Liver (tissue), 9 donors: ENCODE measurements around the gene SH3PXD2A. TPM values are rescaled to one million over a fixed set of nuclear protein-coding genes. Genes with fewer than 3 reads are reported as not detected.

Experiments used
- DNase-seq: peaks from one replicate; pipeline ENCODE4 v3.0.0-alpha.2; 2017; ENCODE audit warnings: low spot score
- H3K27ac ChIP-seq, 2 donors: one replicate each; pipeline ENCODE4 v1.7.0; 2013; ENCODE audit warnings: inconsistent platforms in 2 of 2, low read length in 2 of 2, control low read depth in 1 of 2, low read depth in 1 of 2, mild to moderate bottlenecking in 1 of 2
- H3K27me3 ChIP-seq, 4 donors: one replicate each; pipeline versions ENCODE4 v1.6.1 to v1.7.0; 2013; ENCODE audit warnings: low read length in 3 of 4, inconsistent platforms in 1 of 4, mild to moderate bottlenecking in 1 of 4, moderate library complexity in 1 of 4; ENCODE audit not compliant: control insufficient read depth in 4 of 4, insufficient read depth in 4 of 4
- H3K36me3 ChIP-seq, 4 donors: one replicate each; pipeline versions ENCODE4 v1.6.1 to v1.7.0; 2013; ENCODE audit warnings: low read length in 3 of 4, mild to moderate bottlenecking in 3 of 4, low read depth in 1 of 4, moderate library complexity in 1 of 4; ENCODE audit not compliant: control insufficient read depth in 4 of 4, insufficient read depth in 3 of 4
- H3K4me1 ChIP-seq, 4 donors: one replicate each; pipeline versions ENCODE4 v1.6.1 to v1.7.0; 2013; ENCODE audit warnings: low read length in 3 of 4, mild to moderate bottlenecking in 3 of 4, moderate library complexity in 1 of 4; ENCODE audit not compliant: control insufficient read depth in 4 of 4, insufficient read depth in 4 of 4
- H3K4me3 ChIP-seq, 3 donors: one replicate each; pipeline versions ENCODE4 v1.6.1 to v1.7.0; 2013; ENCODE audit warnings: low read length in 3 of 3, control low read depth in 1 of 3, low read depth in 1 of 3, mild to moderate bottlenecking in 1 of 3
- H3K9ac ChIP-seq, 2 donors: one replicate each; pipeline ENCODE4 v1.7.0; 2013; ENCODE audit warnings: low read length in 2 of 2, mild to moderate bottlenecking in 2 of 2, moderate library complexity in 2 of 2, control low read depth in 1 of 2, low read depth in 1 of 2
- H3K9me3 ChIP-seq, 4 donors: one replicate each; pipeline versions ENCODE4 v1.6.1 to v1.7.0; 2013; ENCODE audit warnings: low read length in 3 of 4; ENCODE audit not compliant: control insufficient read depth in 4 of 4
- FOXA1 ChIP-seq: IDR thresholded peaks from 2 replicates; pipeline ENCODE4 v1.6.1; 2016; ENCODE audit warnings: antibody characterized with exemption
- HNF4A ChIP-seq, 2 donors: conservative IDR thresholded peaks; 2 replicates each; pipeline ENCODE4 v1.6.1; 2016; ENCODE audit warnings: antibody characterized with exemption in 2 of 2, mild to moderate bottlenecking in 2 of 2
- HNF4G ChIP-seq: IDR thresholded peaks from 2 replicates; pipeline ENCODE4 v1.6.1; 2016; ENCODE audit warnings: antibody characterized with exemption
- JUND ChIP-seq, 2 donors: IDR thresholded peaks; 2 replicates each; pipeline ENCODE4 v1.6.1; 2016; ENCODE audit warnings: antibody characterized with exemption in 2 of 2
- RAD21 ChIP-seq, 2 donors: IDR thresholded peaks; 2 replicates each; pipeline ENCODE4 v1.6.1; 2016; ENCODE audit warnings: antibody characterized with exemption in 2 of 2, mild to moderate bottlenecking in 2 of 2
- RXRA ChIP-seq, 2 donors: IDR thresholded peaks; 2 replicates each; pipeline ENCODE4 v1.6.1; 2017 to 2018; ENCODE audit warnings: antibody characterized with exemption in 2 of 2, mild to moderate bottlenecking in 1 of 2
- SP1 ChIP-seq: IDR thresholded peaks from 2 replicates; pipeline ENCODE4 v1.6.1; 2018; ENCODE audit warnings: antibody characterized with exemption, mild to moderate bottlenecking
- TAF1 ChIP-seq: conservative IDR thresholded peaks from 2 replicates; pipeline ENCODE4 v1.6.1; 2016; ENCODE audit warnings: antibody characterized with exemption, mild to moderate bottlenecking
- WGBS: extraction: QIAGEN DNeasy Blood & Tissue Kit; methylation state at CpG from one replicate; pipeline ENCODE4 v1.1.7; 2013; 5-methylcytosine and 5-hydroxymethylcytosine counted together
- polyA plus RNA-seq, 2 donors: library from polyadenylated mRNA; stranded (reverse) in 1 of 2; unstranded in 1 of 2; fragments of 200-250 nt in 1 of 2; fragments of >200 nt in 1 of 2; fragmentation: Nextera tagmentation in 1 of 2; extraction: Ambion mirVana in 1 of 2; gene quantifications; one replicate each; pipeline versions ENCODE4 v1.2.1 to v1.2.3, GENCODE V29; 2013 to 2015
- total RNA-seq, 2 donors: library from RNA; depleted of rRNA; stranded (reverse); fragments of >200 nt; gene quantifications; one replicate each; pipeline ENCODE4 v1.2.3, GENCODE V29; 2014
- TF ChIP-seq, protein P1 (sequence below): IDR thresholded peaks from 2 replicates; pipeline ENCODE4 v1.6.1; 2016; ENCODE audit warnings: antibody characterized with exemption
- TF ChIP-seq, protein P2 (sequence below): IDR thresholded peaks from 2 replicates; pipeline ENCODE4 v1.6.1; 2016; ENCODE audit warnings: antibody characterized with exemption
- TF ChIP-seq, protein P3 (sequence below): IDR thresholded peaks from 2 replicates; pipeline ENCODE4 v1.6.1; 2016; ENCODE audit warnings: antibody characterized with exemption, mild to moderate bottlenecking
- donor health status: healthy.
- donor health status: healthy.
- donor health status: healthy.
- donor health status: healthy.
- donor health status: healthy.

SH3PXD2A gene
- total and polyA plus RNA-seq, 4 donors: 0.82 to 5.5 (median 3.9) TPM

DNA sequence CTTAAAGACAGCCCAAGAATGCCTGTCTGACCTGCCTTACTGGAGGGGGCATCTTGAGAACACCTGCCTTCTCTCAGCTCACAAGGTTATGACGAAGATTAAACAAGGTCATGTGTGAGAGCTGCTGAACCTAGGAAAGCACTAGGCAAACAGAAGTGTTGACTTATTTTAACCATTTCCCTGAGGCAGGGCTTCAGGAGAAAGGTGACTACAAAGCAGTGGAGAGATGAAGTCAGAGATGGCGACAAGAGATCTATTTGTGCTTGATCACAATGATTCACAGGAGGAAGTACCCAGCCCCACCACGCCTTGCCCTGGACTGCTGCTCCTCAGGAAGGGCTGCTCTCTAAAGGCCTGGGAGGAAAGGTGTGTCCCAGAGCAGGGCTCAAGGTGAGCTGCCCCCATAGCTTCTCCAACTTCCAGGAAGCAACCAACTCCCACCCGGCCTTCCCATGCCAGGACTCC is 34.9 kb upstream of the SH3PXD2A start:
- Histone ChIP-seq H3K4me3 (no peak overlapping the region), H3K9me3 (no peaks in the 10 kb centered on the region), H3K4me1 (peaks cover 2 to 25% (median 18%) of the 10 kb centered on the region in 4 donors), H3K36me3 (peaks cover 0 to 15% (median 10%) of the 10 kb centered on the region in 4 donors), H3K27me3 (no peaks in the 10 kb centered on the region), H3K27ac (no peak overlapping the region), H3K9ac (no peak overlapping the region)
- no peak for DNase-seq
- no peak for TF ChIP-seq HNF4A (conservative IDR thresholded peaks at IDR 0.05)
- TF ChIP-seq TAF1: no peak
- TF ChIP-seq JUND (IDR thresholded peaks at IDR 0.05): no peak
- TF ChIP-seq HNF4G: no peak
- TF ChIP-seq RXRA (IDR thresholded peaks at IDR 0.05): no peak
- TF ChIP-seq FOXA1: no peak
- TF ChIP-seq, protein P1, sequence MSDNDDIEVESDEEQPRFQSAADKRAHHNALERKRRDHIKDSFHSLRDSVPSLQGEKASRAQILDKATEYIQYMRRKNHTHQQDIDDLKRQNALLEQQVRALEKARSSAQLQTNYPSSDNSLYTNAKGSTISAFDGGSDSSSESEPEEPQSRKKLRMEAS: no peak
- TF ChIP-seq, protein P2, sequence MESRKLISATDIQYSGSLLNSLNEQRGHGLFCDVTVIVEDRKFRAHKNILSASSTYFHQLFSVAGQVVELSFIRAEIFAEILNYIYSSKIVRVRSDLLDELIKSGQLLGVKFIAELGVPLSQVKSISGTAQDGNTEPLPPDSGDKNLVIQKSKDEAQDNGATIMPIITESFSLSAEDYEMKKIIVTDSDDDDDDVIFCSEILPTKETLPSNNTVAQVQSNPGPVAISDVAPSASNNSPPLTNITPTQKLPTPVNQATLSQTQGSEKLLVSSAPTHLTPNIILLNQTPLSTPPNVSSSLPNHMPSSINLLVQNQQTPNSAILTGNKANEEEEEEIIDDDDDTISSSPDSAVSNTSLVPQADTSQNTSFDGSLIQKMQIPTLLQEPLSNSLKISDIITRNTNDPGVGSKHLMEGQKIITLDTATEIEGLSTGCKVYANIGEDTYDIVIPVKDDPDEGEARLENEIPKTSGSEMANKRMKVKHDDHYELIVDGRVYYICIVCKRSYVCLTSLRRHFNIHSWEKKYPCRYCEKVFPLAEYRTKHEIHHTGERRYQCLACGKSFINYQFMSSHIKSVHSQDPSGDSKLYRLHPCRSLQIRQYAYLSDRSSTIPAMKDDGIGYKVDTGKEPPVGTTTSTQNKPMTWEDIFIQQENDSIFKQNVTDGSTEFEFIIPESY: no peak
- WGBS: 62% methylated on average over 4 of the region's 4 CpGs

DNA sequence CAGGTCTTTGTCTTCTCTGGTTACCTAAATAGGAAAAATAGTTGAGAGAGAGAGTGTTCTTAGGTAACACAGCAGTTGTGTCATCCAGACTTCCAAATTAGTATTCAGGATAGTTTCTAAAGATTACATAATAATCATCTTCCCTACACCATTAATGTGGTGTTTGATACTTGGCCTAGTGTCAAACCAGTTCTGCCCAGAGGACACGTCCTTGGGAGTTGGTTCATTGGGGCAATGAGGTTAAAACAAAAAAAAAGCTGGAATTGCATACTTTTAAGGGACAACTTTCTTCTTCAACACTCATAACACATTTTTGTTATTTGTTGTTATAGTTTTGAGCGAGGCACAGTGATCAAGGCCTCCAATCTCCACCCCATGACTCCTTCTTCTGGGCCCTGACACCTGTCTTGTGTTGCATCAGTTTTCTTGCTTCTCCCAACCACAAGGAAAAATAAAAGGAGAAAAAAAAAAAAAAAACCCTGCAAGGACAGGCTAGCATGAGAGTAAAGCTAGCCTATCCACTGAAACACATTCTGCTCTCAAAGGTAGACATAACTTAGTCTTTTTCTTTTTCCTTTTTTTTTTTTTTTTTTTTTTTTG is 33.8 kb upstream of the SH3PXD2A start:
- DNase-seq: no peak
- Histone ChIP-seq H3K4me3 (no peak overlapping the region), H3K9me3 (no peaks in the 10 kb centered on the region), H3K9ac (no peak overlapping the region), H3K27me3 (no peaks in the 10 kb centered on the region), H3K36me3 (peaks cover 0 to 15% (median 10%) of the 10 kb centered on the region in 4 donors), H3K4me1 (peaks cover 2 to 25% (median 18%) of the 10 kb centered on the region in 4 donors), H3K27ac (no peak overlapping the region)
- TF ChIP-seq, protein P1: no peak
- TF ChIP-seq, protein P3, sequence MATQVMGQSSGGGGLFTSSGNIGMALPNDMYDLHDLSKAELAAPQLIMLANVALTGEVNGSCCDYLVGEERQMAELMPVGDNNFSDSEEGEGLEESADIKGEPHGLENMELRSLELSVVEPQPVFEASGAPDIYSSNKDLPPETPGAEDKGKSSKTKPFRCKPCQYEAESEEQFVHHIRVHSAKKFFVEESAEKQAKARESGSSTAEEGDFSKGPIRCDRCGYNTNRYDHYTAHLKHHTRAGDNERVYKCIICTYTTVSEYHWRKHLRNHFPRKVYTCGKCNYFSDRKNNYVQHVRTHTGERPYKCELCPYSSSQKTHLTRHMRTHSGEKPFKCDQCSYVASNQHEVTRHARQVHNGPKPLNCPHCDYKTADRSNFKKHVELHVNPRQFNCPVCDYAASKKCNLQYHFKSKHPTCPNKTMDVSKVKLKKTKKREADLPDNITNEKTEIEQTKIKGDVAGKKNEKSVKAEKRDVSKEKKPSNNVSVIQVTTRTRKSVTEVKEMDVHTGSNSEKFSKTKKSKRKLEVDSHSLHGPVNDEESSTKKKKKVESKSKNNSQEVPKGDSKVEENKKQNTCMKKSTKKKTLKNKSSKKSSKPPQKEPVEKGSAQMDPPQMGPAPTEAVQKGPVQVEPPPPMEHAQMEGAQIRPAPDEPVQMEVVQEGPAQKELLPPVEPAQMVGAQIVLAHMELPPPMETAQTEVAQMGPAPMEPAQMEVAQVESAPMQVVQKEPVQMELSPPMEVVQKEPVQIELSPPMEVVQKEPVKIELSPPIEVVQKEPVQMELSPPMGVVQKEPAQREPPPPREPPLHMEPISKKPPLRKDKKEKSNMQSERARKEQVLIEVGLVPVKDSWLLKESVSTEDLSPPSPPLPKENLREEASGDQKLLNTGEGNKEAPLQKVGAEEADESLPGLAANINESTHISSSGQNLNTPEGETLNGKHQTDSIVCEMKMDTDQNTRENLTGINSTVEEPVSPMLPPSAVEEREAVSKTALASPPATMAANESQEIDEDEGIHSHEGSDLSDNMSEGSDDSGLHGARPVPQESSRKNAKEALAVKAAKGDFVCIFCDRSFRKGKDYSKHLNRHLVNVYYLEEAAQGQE: no peak
- TF ChIP-seq HNF4A (conservative IDR thresholded peaks at IDR 0.05) (peak in 1 of 2 donors; percentile 31), TAF1 (no peak), RAD21 (IDR thresholded peaks at IDR 0.05) (no peak), SP1 (no peak)
- TF ChIP-seq, protein P2: no peak
- 57% methylated on average over 2 of the region's 2 CpGs for WGBS
